Activated CD8-positive, alpha-beta memory T cell treated with anti-CD3 and anti-CD28 coated beads, Interleukin-2, amount 50 U/mL, for 24 hours (primary cell): Measurements from ENCODE around the gene NKAIN1.
"Not testable (repeated sequence)": the region's sequence is repeated elsewhere in the genome, so short reads cannot be mapped to it uniquely, and the experiment has no call there.

Experiments
- DNase-seq: peaks from one replicate; pipeline ENCODE4 v3.0.0-alpha.2; 2020; ENCODE audit errors: extremely low read depth

The NKAIN1 gene

GRCh38 chr1:31153423-31153822 is 86.3 kb downstream of the NKAIN1 start:
- no peak for DNase-seq

GRCh38 chr1:31152181-31152795 is 87.4 kb downstream of the NKAIN1 start:
- DNase-seq: no peak

GRCh38 chr1:31151402-31151801 is 88.3 kb downstream of the NKAIN1 start:
- DNase-seq: no peak

GRCh38 chr1:31148409-31148808 is 91.3 kb downstream of the NKAIN1 start:
- no peak for DNase-seq

- no peak for DNase-seq
Measured at GRCh38 chr1:31145648-31146047, 94.0 kb downstream of the NKAIN1 start.

GRCh38 chr1:31144442-31144841 is 95.2 kb downstream of the NKAIN1 start:
- DNase-seq: no peak

- no peak for DNase-seq
Measured at GRCh38 chr1:31143455-31143854, 96.2 kb downstream of the NKAIN1 start.

GRCh38 chr1:31142406-31142805 is 97.3 kb downstream of the NKAIN1 start:
- no peak for DNase-seq

GRCh38 chr1:31140299-31140698 is 99.4 kb downstream of the NKAIN1 start:
- no peak for DNase-seq

- DNase-seq: not testable (repeated sequence)
Measured at GRCh38 chr1:31138797-31139521, 100.7 kb downstream of the NKAIN1 start.

GRCh38 chr1:31137873-31138272 is 101.8 kb downstream of the NKAIN1 start:
- not testable (repeated sequence) for DNase-seq

GRCh38 chr1:31135973-31136600 is 103.6 kb downstream of the NKAIN1 start:
- no peak for DNase-seq

GRCh38 chr1:31133368-31133767 is 106.3 kb downstream of the NKAIN1 start:
- DNase-seq: no peak
